ENCODE results near the gene AKT3.

Gene AKT3

DNA sequence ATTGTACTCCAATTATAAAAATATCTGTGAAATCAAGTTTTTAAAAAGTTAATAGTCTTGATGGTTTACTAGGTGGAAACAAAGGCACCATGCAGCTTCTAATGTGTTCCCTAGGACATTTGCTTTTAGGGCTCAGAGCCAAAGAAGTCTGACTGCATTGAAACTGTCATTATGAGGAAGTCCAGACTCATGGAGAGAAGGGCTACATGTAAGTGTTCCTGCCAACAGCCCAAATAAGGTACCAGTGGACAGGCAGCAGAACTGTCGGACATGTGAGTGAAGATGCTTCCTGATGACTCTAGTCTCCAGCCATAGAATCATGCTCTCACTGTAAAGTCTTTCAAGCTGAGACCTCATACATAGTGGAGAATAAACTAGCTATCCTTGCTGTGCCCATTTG, 287.6 kb downstream of the AKT3 start:
- DNase-seq (ENCODE audit: extremely low read depth in 1 of 2, low read depth in 1 of 2), result no peak

GRCh38 chr1:243561588-243562319, 288.3 kb downstream of the AKT3 start:
- no peak for DNase-seq (ENCODE audit: extremely low read depth in 1 of 2, low read depth in 1 of 2)

DNA sequence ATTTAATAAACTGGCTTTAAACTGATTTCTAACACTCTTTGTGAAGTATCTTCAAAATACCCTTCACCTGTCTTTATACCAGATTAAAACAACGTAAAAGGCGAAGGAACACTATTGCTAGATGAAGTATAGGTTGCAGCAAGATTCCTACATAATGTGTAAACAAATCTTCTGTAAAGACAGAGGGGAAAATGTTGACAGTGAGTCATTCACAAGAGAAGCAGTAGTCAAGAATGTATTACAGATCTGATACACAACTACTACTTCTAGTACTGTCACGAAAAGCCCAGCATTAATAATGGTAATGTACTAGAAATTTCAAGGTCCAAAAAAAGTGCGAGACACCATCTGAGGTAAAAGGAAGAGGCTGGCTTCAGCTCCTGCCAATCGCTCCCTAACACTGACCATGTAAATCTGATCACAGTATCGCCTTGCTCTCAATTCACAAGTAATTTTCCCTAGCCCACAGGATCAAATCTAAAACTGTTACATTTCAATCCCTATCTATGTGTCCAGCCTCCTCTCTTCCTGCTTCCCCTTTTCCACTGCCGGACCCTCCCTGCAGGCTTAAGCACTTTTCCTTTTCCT, 290.4 kb downstream of the AKT3 start:
- DNase-seq (ENCODE audit: extremely low read depth in 1 of 2, low read depth in 1 of 2), result no peak

GRCh38 chr1:243558576-243558975, 291.5 kb downstream of the AKT3 start:
- no peak for DNase-seq (ENCODE audit: extremely low read depth in 1 of 2, low read depth in 1 of 2)

DNA sequence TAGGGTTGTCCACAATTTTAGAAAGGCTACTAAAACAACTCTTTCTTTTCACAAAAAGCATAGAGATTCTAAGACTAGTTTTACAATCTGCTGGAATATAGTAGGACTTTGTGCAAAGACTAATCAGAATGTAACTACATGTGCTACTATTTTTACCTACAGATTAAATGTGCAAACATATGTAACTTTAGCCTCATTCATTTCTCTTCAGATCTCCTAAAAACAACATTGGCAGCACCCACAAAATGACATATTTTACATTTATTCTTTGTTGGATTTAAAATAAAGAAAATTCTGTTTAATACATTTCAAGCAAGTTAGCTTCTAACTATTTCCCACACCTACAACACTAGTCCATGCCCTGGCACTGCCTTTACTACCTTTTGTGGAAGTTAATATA, 292.2 kb downstream of the AKT3 start:
- DNase-seq (ENCODE audit: extremely low read depth in 1 of 2, low read depth in 1 of 2), result no peak

DNA sequence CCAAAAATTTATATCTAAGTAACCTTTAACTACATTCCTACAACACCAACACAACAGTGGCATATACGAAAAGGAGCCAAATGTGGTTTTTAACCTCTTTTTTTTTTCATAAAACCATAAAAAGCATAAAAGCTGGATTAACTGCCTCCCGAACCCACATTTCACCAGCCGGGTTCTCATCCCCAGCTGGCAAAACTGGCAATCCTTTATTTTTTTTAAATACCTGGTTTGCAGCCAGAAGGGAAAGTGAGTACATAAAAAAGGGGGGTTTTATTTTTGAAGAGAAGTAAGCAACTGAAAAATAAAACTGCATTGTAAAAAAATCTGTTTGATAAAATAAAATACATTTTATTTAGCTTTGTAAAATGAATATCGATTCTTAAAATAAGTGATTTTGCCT, 295.4 kb downstream of the AKT3 start:
- no peak for DNase-seq (ENCODE audit: extremely low read depth in 1 of 2, low read depth in 1 of 2)

DNA sequence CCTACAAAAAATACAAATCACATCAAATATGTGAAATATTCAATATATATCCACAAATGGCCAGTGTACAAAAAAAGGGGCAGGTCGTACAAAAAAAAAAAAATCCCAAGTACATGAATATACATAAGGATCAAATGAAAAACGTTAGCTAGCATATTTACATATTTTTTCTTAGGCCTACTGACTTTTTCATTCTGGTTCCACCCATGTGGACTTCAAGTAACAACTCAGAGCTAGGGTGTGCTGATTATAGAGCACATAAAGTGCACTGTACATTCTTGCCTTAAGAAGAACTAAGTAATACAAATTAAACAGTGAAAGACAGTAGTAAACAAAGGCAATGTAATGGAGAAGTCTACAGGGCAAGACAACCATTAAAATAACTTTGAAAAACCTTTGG, 297.0 kb downstream of the AKT3 start:
- DNase-seq (ENCODE audit: extremely low read depth in 1 of 2, low read depth in 1 of 2), result no peak

GRCh38 chr1:243550276-243550675, 299.8 kb downstream of the AKT3 start:
- no peak for DNase-seq (ENCODE audit: extremely low read depth in 1 of 2, low read depth in 1 of 2)

DNA sequence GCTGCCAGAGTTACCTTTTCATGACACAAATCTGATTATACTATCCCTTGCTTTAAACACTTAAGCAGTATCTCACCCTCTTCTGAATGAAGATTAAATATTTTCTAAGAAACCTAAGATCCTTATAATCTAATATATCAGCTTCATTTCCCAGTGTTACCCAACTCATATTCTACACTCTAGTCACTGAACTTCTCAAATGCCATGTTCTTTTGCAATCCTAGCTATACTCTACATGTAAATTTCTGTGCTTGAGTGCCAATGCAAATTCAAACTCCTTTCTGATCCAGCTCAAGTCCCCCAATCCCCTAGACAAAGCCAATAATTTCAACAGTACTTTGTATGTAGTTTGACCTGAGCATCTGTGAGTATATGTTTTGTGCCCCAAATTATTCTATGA, 300.3 kb downstream of the AKT3 start:
- no peak for DNase-seq (ENCODE audit: extremely low read depth in 1 of 2, low read depth in 1 of 2)

GRCh38 chr1:243549108-243549507, 300.9 kb downstream of the AKT3 start:
- DNase-seq (ENCODE audit: extremely low read depth in 1 of 2, low read depth in 1 of 2), result no peak

- DNase-seq (ENCODE audit: extremely low read depth in 1 of 2, low read depth in 1 of 2), result no peak
Measured at GRCh38 chr1:243548516-243548915, 301.5 kb downstream of the AKT3 start.

DNA sequence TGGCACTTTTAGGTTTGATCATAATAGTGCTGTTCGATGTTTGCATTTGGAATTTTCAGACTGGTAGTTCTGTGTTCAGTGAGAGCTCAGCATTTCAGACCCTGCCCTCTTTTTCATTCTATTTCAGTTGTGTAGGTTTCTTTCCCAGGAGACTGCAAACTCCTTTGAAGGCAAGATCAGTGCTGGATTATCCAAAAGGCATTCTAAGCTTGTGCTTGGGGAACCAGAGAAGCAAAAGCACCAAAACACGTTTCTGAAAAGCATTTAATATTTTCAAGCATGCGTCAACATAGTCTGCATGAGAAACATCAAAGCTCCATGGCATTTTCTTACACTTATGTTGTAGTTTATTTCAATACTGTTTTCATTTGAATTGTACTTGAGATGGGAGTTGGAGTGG, 302.2 kb downstream of the AKT3 start:
- no peak for DNase-seq (ENCODE audit: extremely low read depth in 1 of 2, low read depth in 1 of 2)

- no peak for DNase-seq (ENCODE audit: extremely low read depth in 1 of 2, low read depth in 1 of 2)
Measured at GRCh38 chr1:243546457-243546856, 303.6 kb downstream of the AKT3 start.

DNA sequence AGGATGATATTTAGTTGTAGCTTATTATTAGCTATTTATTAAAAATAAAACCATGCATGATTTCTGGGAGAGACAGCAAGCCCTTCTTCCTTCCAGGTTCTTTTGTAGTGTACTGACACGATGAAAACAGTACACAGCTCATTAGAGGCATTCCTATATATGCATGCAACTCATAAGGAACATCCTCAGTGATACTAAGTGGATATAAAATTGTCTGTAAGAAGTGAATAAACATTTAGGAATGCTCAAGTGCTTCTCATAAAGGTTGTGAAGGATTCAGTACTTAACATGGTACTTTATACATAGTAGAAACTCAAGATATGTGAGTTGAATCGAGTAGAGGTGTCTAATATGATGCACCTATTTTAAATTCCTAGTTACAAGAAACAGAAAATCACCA, 306.5 kb downstream of the AKT3 start:
- no peak for DNase-seq (ENCODE audit: extremely low read depth in 1 of 2, low read depth in 1 of 2)

- DNase-seq (ENCODE audit: extremely low read depth in 1 of 2, low read depth in 1 of 2), result no peak
Measured at GRCh38 chr1:243542739-243543415, 307.2 kb downstream of the AKT3 start.

DNA sequence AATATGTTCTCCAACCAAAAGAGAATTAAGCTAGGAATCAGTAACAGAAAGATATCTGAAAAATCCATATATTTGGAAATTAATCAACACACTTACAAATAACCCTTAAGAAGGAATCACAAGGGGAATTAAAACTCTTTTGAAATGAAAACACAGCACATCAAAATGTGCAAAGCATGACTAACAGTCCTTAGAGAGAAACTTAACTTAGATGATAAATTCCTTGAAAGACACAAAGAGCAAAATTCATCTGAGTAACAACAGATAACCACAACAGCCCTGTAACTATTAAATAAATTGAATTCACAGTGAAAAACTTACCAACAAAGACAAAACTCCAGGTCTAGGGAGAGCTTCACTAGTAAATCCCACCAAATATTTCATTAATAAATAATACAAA, 310.4 kb downstream of the AKT3 start:
- DNase-seq (ENCODE audit: extremely low read depth in 1 of 2, low read depth in 1 of 2), result no peak

DNA sequence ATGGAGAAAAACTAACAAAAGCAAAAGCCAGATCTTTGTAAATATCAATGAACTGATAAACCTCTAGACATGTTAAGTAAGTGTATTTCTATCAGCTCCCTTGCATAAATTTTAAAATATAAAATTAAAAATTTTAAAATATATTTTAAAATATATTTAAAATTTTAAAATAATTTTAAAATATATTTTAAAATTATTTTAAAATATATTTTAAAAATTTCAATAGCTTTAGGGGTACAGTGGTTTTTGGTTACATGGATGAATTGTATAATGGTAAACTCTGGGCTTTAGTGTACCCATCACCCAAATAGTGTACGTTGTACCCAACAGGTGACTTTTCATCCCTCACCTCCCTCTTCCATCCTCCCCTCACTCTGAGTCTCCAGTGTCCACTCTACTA, 315.0 kb downstream of the AKT3 start:
- no peak for DNase-seq (ENCODE audit: extremely low read depth in 1 of 2, low read depth in 1 of 2)

- DNase-seq (ENCODE audit: extremely low read depth in 1 of 2, low read depth in 1 of 2), result no peak
Measured at GRCh38 chr1:243529512-243529911, 320.5 kb downstream of the AKT3 start.

- DNase-seq (ENCODE audit: extremely low read depth in 1 of 2, low read depth in 1 of 2), result no peak
Measured at GRCh38 chr1:243528459-243529121, 321.5 kb downstream of the AKT3 start.

DNA sequence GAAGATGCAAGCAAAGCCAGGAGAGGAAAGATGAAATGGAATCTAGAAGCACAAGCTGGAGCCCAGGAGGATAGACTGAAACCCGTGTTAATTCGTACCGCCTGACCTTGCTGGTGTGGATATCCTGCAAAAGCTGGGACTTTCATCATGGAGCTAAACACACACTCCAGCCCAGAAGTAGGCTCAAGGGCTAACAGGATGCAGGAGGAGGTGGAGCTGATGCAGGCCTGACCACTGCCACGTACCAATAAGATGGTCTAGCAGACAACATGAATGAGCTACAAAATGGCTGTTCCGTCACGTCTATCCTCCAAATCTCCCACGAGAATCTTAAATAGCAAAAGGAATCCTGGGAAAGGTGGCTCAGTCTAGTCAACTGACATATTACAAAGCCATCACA, 323.9 kb downstream of the AKT3 start:
- no peak for DNase-seq (ENCODE audit: extremely low read depth in 1 of 2, low read depth in 1 of 2)

GRCh38 chr1:243525085-243525487, 325.0 kb downstream of the AKT3 start:
- DNase-seq (ENCODE audit: extremely low read depth in 1 of 2, low read depth in 1 of 2), result no peak

DNA sequence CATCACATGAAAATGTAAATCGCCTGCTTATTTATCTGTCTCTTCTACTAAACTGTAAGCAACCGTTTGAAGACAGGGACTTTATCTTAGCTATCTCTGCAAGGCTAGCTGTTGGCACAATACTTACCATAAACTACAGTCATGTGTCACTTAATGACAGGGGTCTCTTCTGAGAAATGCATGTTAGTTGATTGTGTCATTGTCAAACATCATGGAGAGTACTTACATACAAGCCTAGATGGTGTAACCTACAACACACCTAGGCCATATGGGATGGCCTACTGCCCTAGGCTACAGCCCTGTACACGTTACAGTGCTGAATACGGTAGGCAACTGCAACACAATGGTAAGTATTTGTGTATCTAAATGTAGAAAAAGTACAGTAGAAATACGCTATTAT, 326.3 kb downstream of the AKT3 start:
- DNase-seq (ENCODE audit: extremely low read depth in 1 of 2, low read depth in 1 of 2), result no peak

Measured in stimulated activated CD8-positive, alpha-beta memory T cell treated with anti-CD3 and anti-CD28 coated beads, Interleukin-7, amount 100 ng/mL, for 48 hours (primary cell).